PC-9 (cell line): ENCODE data around the gene AOPEP. TPM values are rescaled to one million over a fixed set of nuclear protein-coding genes. Genes with fewer than 3 reads are reported as not detected.
A peak's percentile ranks its signal among the peaks of the same experiment; 100 is the strongest.

Experiments used
- BruUV-seq: library from RNA; stranded (reverse); fragments of 400-500 nt; replicated peaks from 2 replicates; lab custom pipeline; 2021; lab: Mats Ljungman, UMichigan
- CTCF ChIA-PET: fragments of 300-600 bp; sonication (Branson Sonifier 250); formaldehyde crosslinking; loops from one replicate; lab custom pipeline; 2022; ENCODE audit warnings: antibody characterized with exemption; lab: Charles Lee
- POLR2A ChIA-PET: fragments of 300-600 bp; sonication (Branson Sonifier 250); formaldehyde crosslinking; loops from one replicate; lab custom pipeline; 2022; ENCODE audit warnings: antibody characterized with exemption; ENCODE audit not compliant: unreplicated experiment; lab: Charles Lee
- DNase-seq, 2 experiments: peaks; one replicate each; pipeline versions ENCODE4 v3.0.0 to v3.0.0-alpha.2; 2015 to 2022; ENCODE audit warnings: mixed read lengths in 1 of 2
- H2AFZ ChIP-seq: fragments of 200-600 bp; sonication (generic); 2 replicates; pipeline ENCODE4 v1.8.1; 2017; ENCODE audit warnings: antibody characterized with exemption
- H3F3A ChIP-seq: fragments of 200-600 bp; sonication (generic); 2 replicates; pipeline ENCODE4 v1.8.1; 2017; ENCODE audit warnings: antibody characterized with exemption, mild to moderate bottlenecking, low read depth; ENCODE audit not compliant: insufficient read depth
- H3K27ac ChIP-seq: fragments of 200-600 bp; sonication (generic); 2 replicates; pipeline ENCODE4 v1.6.1; 2016; ENCODE audit warnings: mixed run types
- H3K27me3 ChIP-seq: fragments of 200-600 bp; sonication (generic); 2 replicates; pipeline ENCODE4 v1.6.1; 2016; ENCODE audit warnings: low read depth, mixed run types; ENCODE audit not compliant: insufficient read depth
- H3K36me3 ChIP-seq: fragments of 200-600 bp; sonication (generic); 2 replicates; pipeline ENCODE4 v1.6.1; 2016; ENCODE audit warnings: low read depth, mixed run types
- H3K4me1 ChIP-seq: fragments of 200-600 bp; sonication (generic); replicated peaks from 2 replicates; pipeline ENCODE4 v1.6.1; 2016; ENCODE audit warnings: mixed run types; ENCODE audit not compliant: insufficient read depth
- H3K4me2 ChIP-seq: fragments of 200-600 bp; sonication (generic); 2 replicates; pipeline ENCODE4 v1.6.1; 2017; ENCODE audit warnings: mixed run types
- H3K4me3 ChIP-seq: fragments of 200-600 bp; sonication (generic); 2 replicates; pipeline ENCODE4 v1.6.1; 2016; ENCODE audit warnings: mixed run types
- H3K79me2 ChIP-seq: fragments of 200-600 bp; sonication (generic); 2 replicates; pipeline ENCODE4 v1.6.1; 2017; ENCODE audit warnings: low read depth, mixed run types
- H3K9me2 ChIP-seq: fragments of 200-600 bp; sonication (generic); 2 replicates; pipeline ENCODE4 v1.8.1; 2017; ENCODE audit warnings: mild to moderate bottlenecking; ENCODE audit not compliant: insufficient read depth
- H3K9me3 ChIP-seq: fragments of 200-600 bp; sonication (generic); 2 replicates; pipeline ENCODE4 v1.8.1; 2016; ENCODE audit warnings: low read depth; ENCODE audit not compliant: insufficient read depth
- H4K20me1 ChIP-seq: fragments of 200-600 bp; sonication (generic); 2 replicates; pipeline ENCODE4 v1.8.1; 2017; ENCODE audit not compliant: insufficient read depth
- CTCF ChIP-seq: fragments of 200-600 bp; sonication (generic); conservative IDR thresholded peaks from 2 replicates; pipeline ENCODE4 v1.6.1; 2017; ENCODE audit warnings: mixed run types, antibody characterized with exemption, mild to moderate bottlenecking, moderate library complexity
- EZH2 ChIP-seq: fragments of 200-600 bp; sonication (generic); IDR thresholded peaks from 2 replicates; pipeline ENCODE4 v1.8.0; 2017; ENCODE audit warnings: antibody characterized with exemption, low read depth
- intact Hi-C: fragments of 100-400 bp; cut with micrococcal nuclease; formaldehyde crosslinking; loops from one replicate; pipeline ENCODE4 v1.10.0; 2022; ENCODE audit not compliant: unreplicated experiment
- total RNA-seq: library from RNA; stranded (reverse); gene quantifications from 2 replicates; pipeline ENCODE4 v1.2.3, GENCODE V29; 2021

Gene AOPEP
- total RNA-seq, 1 experiment from 2014 or later = 90.0 TPM

GRCh38 chr9:94794476-94795167 lies 68.1 kb downstream of the AOPEP start:
- BruUV-seq = no TSS peak

GRCh38 chr9:94796687-94797086 lies 70.2 kb downstream of the AOPEP start:
- H3K27ac ChIP-seq = no peak overlapping the region
- H3K4me1 ChIP-seq = peaks cover 26% of the 10 kb centered on the region
- intact Hi-C loops = no loop called here
- no peak for TF ChIP-seq EZH2
- no peak for TF ChIP-seq CTCF
- no peaks in the 10 kb centered on the region for H3K9me2 ChIP-seq
- no peaks in the 10 kb centered on the region for H3K79me2 ChIP-seq
- H3K9me3 ChIP-seq = peaks cover 6% of the 10 kb centered on the region; the same call in 1 of the 2 replicates
- H3K4me3 ChIP-seq = no peak overlapping the region
- DNase-seq = no peak
- no TSS peak for BruUV-seq
- ChIA-PET POLR2A (no interaction called here), CTCF (no interaction called here)
- no peak overlapping the region for H3K4me2 ChIP-seq
- H3K27me3 ChIP-seq = no peaks in the 10 kb centered on the region
- H3K36me3 ChIP-seq = peaks cover 14% of the 10 kb centered on the region
- no peaks in the 10 kb centered on the region for H3F3A ChIP-seq
- H2AFZ ChIP-seq = no peak overlapping the region
- no peaks in the 10 kb centered on the region for H4K20me1 ChIP-seq

More at GRCh38 chr9:94794476-94795167, 68.1 kb downstream of the AOPEP start:
- CTCF ChIA-PET = interaction anchor here (0.6 kb wide), 1 partner anchor 65 kb away, joined by 5 read pairs; no protein-coding TSS in a partner anchor
- Histone ChIP-seq H3K4me1 (peaks cover 20% of the 10 kb centered on the region), H3K4me2 (no peak overlapping the region), H3K79me2 (no peaks in the 10 kb centered on the region), H3F3A (no peaks in the 10 kb centered on the region), H2AFZ (no peak overlapping the region), H3K9me3 (peaks cover 6% of the 10 kb centered on the region; the same call in 1 of the 2 replicates), H3K27me3 (no peaks in the 10 kb centered on the region), H3K9me2 (no peaks in the 10 kb centered on the region), H3K36me3 (peaks cover 10% of the 10 kb centered on the region; the same call in 1 of the 2 replicates), H3K27ac (no peak overlapping the region), H3K4me3 (no peak overlapping the region), H4K20me1 (no peaks in the 10 kb centered on the region)
- DNase-seq = no peak
- no peak for TF ChIP-seq CTCF
- no peak for TF ChIP-seq EZH2
- intact Hi-C loops = no loop called here
- POLR2A ChIA-PET = interaction anchor here (0.6 kb wide), 1 partner anchor 253 kb away, joined by 18 read pairs; no protein-coding TSS in a partner anchor

DNA sequence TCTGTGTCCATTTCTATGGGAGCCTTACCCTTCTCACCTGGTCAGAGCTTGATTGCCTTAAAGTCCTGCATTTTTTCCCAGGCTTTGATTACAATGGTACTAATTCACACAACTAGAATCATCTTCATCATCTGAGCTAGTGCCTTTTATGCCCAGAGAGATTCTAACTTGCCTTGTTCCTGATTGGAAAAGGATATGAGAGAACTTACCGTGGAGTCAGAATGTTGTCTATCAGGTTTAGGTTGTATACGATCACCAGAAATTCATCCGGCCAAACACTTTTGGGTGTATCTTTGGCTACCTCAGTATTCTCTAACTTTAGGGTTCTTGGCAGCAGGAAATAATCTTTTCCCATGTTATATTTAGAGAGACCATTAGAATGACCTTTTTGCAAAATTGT lies 71.7 kb downstream of the AOPEP start:
- intact Hi-C loops = no loop called here

More for the DNA sequence above, 71.7 kb downstream of the AOPEP start:
- Histone ChIP-seq H4K20me1 (no peaks in the 10 kb centered on the region), H3K27me3 (no peaks in the 10 kb centered on the region), H3K27ac (peak overlapping the region; percentile 30), H3K9me3 (peaks cover 6% of the 10 kb centered on the region; the same call in 1 of the 2 replicates), H3K4me3 (no peak overlapping the region), H3K9me2 (no peaks in the 10 kb centered on the region), H3K4me2 (no peak overlapping the region), H3K36me3 (peaks cover 14% of the 10 kb centered on the region), H2AFZ (no peak overlapping the region), H3K4me1 (peaks cover 25% of the 10 kb centered on the region), H3F3A (no peaks in the 10 kb centered on the region), H3K79me2 (peaks cover 8% of the 10 kb centered on the region; the same call in 1 of the 2 replicates)
- TF ChIP-seq EZH2 (no peak), CTCF (no peak)
- ChIA-PET POLR2A (interaction anchor here (0.6 to 0.7 kb wide), 2 partner anchors 10 to 208 kb away, joined by 3 to 5 read pairs; no protein-coding TSS in a partner anchor), CTCF (interaction anchor here (1.2 kb wide), 1 partner anchor 9 kb away, joined by 3 read pairs; no protein-coding TSS in a partner anchor)
- peak in 1 of 2 experiments; percentile 74 for DNase-seq
- no TSS peak for BruUV-seq
